Caco-2 (cell line): ENCODE measurements around the gene POLA1. TPM values are rescaled to one million over a fixed set of nuclear protein-coding genes. Genes with fewer than 3 reads are reported as not detected.

Source experiments
- BruUV-seq: library from RNA; stranded (reverse); fragments of 400-500 nt; replicated peaks from 2 replicates; lab custom pipeline; 2021; lab: Mats Ljungman, UMichigan
- CTCF ChIA-PET: fragments of 300-600 bp; sonication (Branson Sonifier 250); formaldehyde crosslinking; loops from one replicate; lab custom pipeline; 2022; ENCODE audit warnings: antibody characterized with exemption; lab: Charles Lee
- POLR2A ChIA-PET: fragments of 300-600 bp; sonication (Branson Sonifier 250); formaldehyde crosslinking; loops from one replicate; lab custom pipeline; 2022; ENCODE audit warnings: antibody characterized with exemption; lab: Charles Lee
- DNase-seq, 2 experiments: peaks; one replicate each; pipeline versions ENCODE4 v3.0.0 to v3.0.0-alpha.2; 2020 to 2022
- H3K27me3 ChIP-seq: replicated peaks from 2 replicates; pipeline ENCODE4 v1.6.0; 2011; ENCODE audit warnings: low read length; ENCODE audit not compliant: control insufficient read depth, insufficient read depth
- H3K36me3 ChIP-seq: 2 replicates; pipeline ENCODE4 v1.5.1; 2011; ENCODE audit warnings: low read length; ENCODE audit not compliant: control insufficient read depth, insufficient read depth
- H3K4me1 ChIP-seq: fragments of 250-450 bp; sonication (Bioruptor Pico); 2 replicates; pipeline ENCODE4 v1.5.1; 2020; ENCODE audit warnings: mild to moderate bottlenecking
- H3K4me3 ChIP-seq: 2 replicates; pipeline ENCODE4 v1.5.1; 2011; ENCODE audit warnings: low read depth, mild to moderate bottlenecking, control low read depth, low read length
- H3K9me3 ChIP-seq: fragments of 250-450 bp; sonication (Bioruptor Pico); 2 replicates; pipeline ENCODE4 v1.5.1; 2020; ENCODE audit warnings: mild to moderate bottlenecking, moderate library complexity
- H3K27ac Mint-ChIP-seq: one replicate; pipeline ENCODE4 v1.8.0; 2022; ENCODE audit warnings: mixed read lengths; ENCODE audit not compliant: unreplicated experiment
- H3K27me3 Mint-ChIP-seq: one replicate; pipeline ENCODE4 v1.8.0; 2022; ENCODE audit warnings: mixed read lengths; ENCODE audit not compliant: insufficient read depth, unreplicated experiment
- H3K36me3 Mint-ChIP-seq: one replicate; pipeline ENCODE4 v1.8.0; 2022; ENCODE audit warnings: mild to moderate bottlenecking, mixed read lengths; ENCODE audit not compliant: insufficient read depth, unreplicated experiment
- H3K4me1 Mint-ChIP-seq: one replicate; pipeline ENCODE4 v1.8.0; 2022; ENCODE audit warnings: low read depth, mixed read lengths; ENCODE audit not compliant: unreplicated experiment
- H3K4me3 Mint-ChIP-seq: one replicate; pipeline ENCODE4 v1.8.0; 2022; ENCODE audit warnings: mild to moderate bottlenecking, moderate library complexity, mixed read lengths; ENCODE audit not compliant: unreplicated experiment
- H3K9me3 Mint-ChIP-seq: one replicate; pipeline ENCODE4 v1.8.0; 2022; ENCODE audit warnings: mixed read lengths; ENCODE audit not compliant: unreplicated experiment
- CTCF ChIP-seq, 2 experiments: fragments of 200-600 bp in 1 of 2; IDR thresholded peaks; 1 replicate in 1 of 2; 2 replicates in 1 of 2; pipeline versions ENCODE4 v1.5.1 to v1.8.0; 2011 to 2022; ENCODE audit warnings: antibody characterized with exemption in 1 of 2, control low read depth in 1 of 2, inconsistent platforms in 1 of 2, low read depth in 1 of 2, low read length in 1 of 2, mild to moderate bottlenecking in 1 of 2, moderate library complexity in 1 of 2; ENCODE audit not compliant: insufficient read depth in 1 of 2, severe bottlenecking in 1 of 2, unreplicated experiment in 1 of 2
- intact Hi-C: fragments of 100-400 bp; cut with micrococcal nuclease; formaldehyde crosslinking; loops from one replicate; pipeline ENCODE4 v1.10.0; 2022; ENCODE audit not compliant: unreplicated experiment
- total RNA-seq: library from RNA; stranded (reverse); gene quantifications from 2 replicates; pipeline ENCODE4 v1.2.3, GENCODE V29; 2022

The POLA1 gene
- total RNA-seq, 1 experiment from 2014 or later = 23.5 TPM

- H3K9me3 ChIP-seq = no peaks in the 10 kb centered on the region
- intact Hi-C loops = no loop called here
- ChIA-PET CTCF (no interaction called here), POLR2A (no interaction called here)
- no peaks in the 10 kb centered on the region for H3K27me3 Mint-ChIP-seq
- no peaks in the 10 kb centered on the region for H3K36me3 Mint-ChIP-seq
- no peak overlapping the region for H3K4me3 ChIP-seq
- TF ChIP-seq CTCF (IDR thresholded peaks at IDR 0.05; ENCODE audit: insufficient read depth in 1 of 2, low read depth in 1 of 2, low read length in 1 of 2, severe bottlenecking in 1 of 2, unreplicated experiment in 1 of 2) = no peak
- H3K4me3 Mint-ChIP-seq = no peak overlapping the region
- H3K27ac Mint-ChIP-seq = no peak overlapping the region
- H3K27me3 ChIP-seq = no peaks in the 10 kb centered on the region
- no peaks in the 10 kb centered on the region for H3K9me3 Mint-ChIP-seq
- no TSS peak for BruUV-seq
- no peaks in the 10 kb centered on the region for H3K4me1 Mint-ChIP-seq
- no peaks in the 10 kb centered on the region for H3K4me1 ChIP-seq
- H3K36me3 ChIP-seq = no peaks in the 10 kb centered on the region
- no peak for DNase-seq
Measured at GRCh38 chrX:24961809-24962208, 268.1 kb downstream of the POLA1 start.

- Histone ChIP-seq H3K27me3 (no peaks in the 10 kb centered on the region), H3K36me3 (no peaks in the 10 kb centered on the region), H3K4me1 (no peaks in the 10 kb centered on the region), H3K9me3 (no peaks in the 10 kb centered on the region), H3K4me3 (no peak overlapping the region)
- no peaks in the 10 kb centered on the region for H3K9me3 Mint-ChIP-seq
- CTCF ChIA-PET = no interaction called here
- H3K36me3 Mint-ChIP-seq = no peaks in the 10 kb centered on the region
- no TSS peak for BruUV-seq
- no peak for TF ChIP-seq CTCF (IDR thresholded peaks at IDR 0.05; ENCODE audit: insufficient read depth in 1 of 2, low read depth in 1 of 2, low read length in 1 of 2, severe bottlenecking in 1 of 2, unreplicated experiment in 1 of 2)
- POLR2A ChIA-PET = no interaction called here
- H3K27me3 Mint-ChIP-seq = no peaks in the 10 kb centered on the region
- H3K27ac Mint-ChIP-seq = no peak overlapping the region
- intact Hi-C loops = no loop called here
- no peaks in the 10 kb centered on the region for H3K4me1 Mint-ChIP-seq
- H3K4me3 Mint-ChIP-seq = no peak overlapping the region
- DNase-seq = no peak
Measured at GRCh38 chrX:24963823-24964222, 270.1 kb downstream of the POLA1 start.

GRCh38 chrX:24965372-24965771 lies 271.7 kb downstream of the POLA1 start:
- H3K36me3 ChIP-seq = no peaks in the 10 kb centered on the region
- intact Hi-C loops = no loop called here
- ChIA-PET CTCF (no interaction called here), POLR2A (no interaction called here)
- H3K4me1 ChIP-seq = no peaks in the 10 kb centered on the region
- H3K27ac Mint-ChIP-seq = no peak overlapping the region
- H3K36me3 Mint-ChIP-seq = no peaks in the 10 kb centered on the region
- H3K27me3 ChIP-seq = no peaks in the 10 kb centered on the region
- no TSS peak for BruUV-seq
- no peaks in the 10 kb centered on the region for H3K9me3 Mint-ChIP-seq
- no peak overlapping the region for H3K4me3 ChIP-seq
- no peak overlapping the region for H3K4me3 Mint-ChIP-seq
- no peak for TF ChIP-seq CTCF (IDR thresholded peaks at IDR 0.05; ENCODE audit: insufficient read depth in 1 of 2, low read depth in 1 of 2, low read length in 1 of 2, severe bottlenecking in 1 of 2, unreplicated experiment in 1 of 2)
- DNase-seq = no peak
- no peaks in the 10 kb centered on the region for H3K4me1 Mint-ChIP-seq
- H3K27me3 Mint-ChIP-seq = no peaks in the 10 kb centered on the region
- H3K9me3 ChIP-seq = no peaks in the 10 kb centered on the region
